CD14-positive monocyte (primary cell): ENCODE data around the gene FGD4. TPM values are rescaled to one million over a fixed set of nuclear protein-coding genes. Genes with fewer than 3 reads are reported as not detected.

Experiments used
- DNase-seq, 3 donors: peaks; one replicate each; pipeline ENCODE4 v3.0.0-alpha.2; 2011 to 2022
- H2AFZ ChIP-seq: 2 replicates; pipeline ENCODE4 v1.6.0; 2012; ENCODE audit warnings: mild to moderate bottlenecking, low read depth, low read length, inconsistent platforms; ENCODE audit not compliant: insufficient read depth, poor library complexity, severe bottlenecking
- H3K27ac ChIP-seq, 2 donors: 1 replicate in 1 of 2; 2 replicates in 1 of 2; pipeline ENCODE4 v1.5.1; 2012 to 2013; ENCODE audit warnings: low read length in 2 of 2, control low read depth in 1 of 2, inconsistent platforms in 1 of 2, low read depth in 1 of 2, mild to moderate bottlenecking in 1 of 2
- H3K27me3 ChIP-seq, 2 donors: one replicate each; pipeline versions ENCODE4 v1.6.0 to v1.6.1; 2011 to 2013; ENCODE audit warnings: low read length in 2 of 2; ENCODE audit not compliant: control insufficient read depth in 2 of 2, insufficient read depth in 2 of 2
- H3K36me3 ChIP-seq, 2 donors: replicated peaks in 1 of 2; 1 replicate in 1 of 2; 2 replicates in 1 of 2; pipeline versions ENCODE4 v1.5.1 to v1.6.1; 2012 to 2013; ENCODE audit warnings: low read length in 2 of 2, control low read depth in 1 of 2, inconsistent platforms in 1 of 2, mild to moderate bottlenecking in 1 of 2; ENCODE audit not compliant: insufficient read depth in 2 of 2, control insufficient read depth in 1 of 2
- H3K4me1 ChIP-seq, 2 donors: 1 replicate in 1 of 2; 2 replicates in 1 of 2; pipeline versions ENCODE4 v1.5.1 to v1.6.1; 2012 to 2013; ENCODE audit warnings: low read length in 2 of 2, control low read depth in 1 of 2, inconsistent platforms in 1 of 2, mild to moderate bottlenecking in 1 of 2, moderate library complexity in 1 of 2; ENCODE audit not compliant: insufficient read depth in 2 of 2, control insufficient read depth in 1 of 2
- H3K4me2 ChIP-seq: replicated peaks from 2 replicates; pipeline ENCODE3; 2012; ENCODE audit warnings: low read length, moderate library complexity, mild to moderate bottlenecking; ENCODE audit not compliant: poor library complexity, severe bottlenecking; ENCODE audit errors: extremely low read depth
- H3K4me3 ChIP-seq, 3 experiments: fragments of 200-600 bp in 1 of 3; sonication (generic) in 1 of 3; replicated peaks in 1 of 3; 1 replicate in 2 of 3; 2 replicates in 1 of 3; pipeline ENCODE4 v1.5.1; 2011 to 2013; ENCODE audit warnings: low read length in 3 of 3, mild to moderate bottlenecking in 3 of 3, control low read depth in 2 of 3, low read depth in 2 of 3, inconsistent platforms in 1 of 3, moderate library complexity in 1 of 3
- H3K79me2 ChIP-seq: 2 replicates; pipeline ENCODE4 v1.6.0; 2012; ENCODE audit warnings: mild to moderate bottlenecking, control low read depth, inconsistent platforms, low read length, moderate library complexity; ENCODE audit not compliant: insufficient read depth
- H3K9ac ChIP-seq: 2 replicates; pipeline ENCODE4 v1.6.0; 2017; ENCODE audit warnings: low read length, mild to moderate bottlenecking; ENCODE audit not compliant: insufficient read depth, poor library complexity, severe bottlenecking
- H3K9me3 ChIP-seq, 2 donors: replicated peaks in 1 of 2; 1 replicate in 1 of 2; 2 replicates in 1 of 2; pipeline versions ENCODE4 v1.5.1 to v1.6.1; 2012 to 2013; ENCODE audit warnings: low read length in 2 of 2, control low read depth in 1 of 2; ENCODE audit not compliant: control insufficient read depth in 1 of 2, insufficient read depth in 1 of 2
- H4K20me1 ChIP-seq: 2 replicates; pipeline ENCODE4 v1.6.0; 2012; ENCODE audit warnings: mild to moderate bottlenecking, low read length, control low read depth, moderate library complexity; ENCODE audit not compliant: insufficient read depth
- H3K27ac Mint-ChIP-seq, 7 donors: one replicate each; pipeline ENCODE4 v1.8.0; 2020; ENCODE audit warnings: mild to moderate bottlenecking in 7 of 7, mixed read lengths in 7 of 7, moderate library complexity in 6 of 7, inconsistent platforms in 2 of 7
- H3K27me3 Mint-ChIP-seq, 3 donors: one replicate each; pipeline ENCODE4 v1.8.0; 2021 to 2022; ENCODE audit warnings: low read depth in 3 of 3, mild to moderate bottlenecking in 3 of 3, mixed read lengths in 3 of 3, moderate library complexity in 3 of 3, inconsistent platforms in 1 of 3
- H3K36me3 Mint-ChIP-seq, 2 donors: one replicate each; pipeline ENCODE4 v1.8.0; 2020; ENCODE audit warnings: mixed read lengths in 2 of 2, inconsistent platforms in 1 of 2, mild to moderate bottlenecking in 1 of 2
- H3K4me1 Mint-ChIP-seq: one replicate; pipeline ENCODE4 v1.8.0; 2020; ENCODE audit warnings: mild to moderate bottlenecking, mixed read lengths
- H3K4me3 Mint-ChIP-seq, 2 donors: one replicate each; pipeline ENCODE4 v1.8.0; 2020; ENCODE audit warnings: mild to moderate bottlenecking in 2 of 2, mixed read lengths in 2 of 2, moderate library complexity in 1 of 2
- H3K9me3 Mint-ChIP-seq, 7 donors: one replicate each; pipeline ENCODE4 v1.8.0; 2020 to 2022; ENCODE audit warnings: mixed read lengths in 7 of 7, mild to moderate bottlenecking in 6 of 7, moderate library complexity in 6 of 7, inconsistent platforms in 2 of 7
- CTCF ChIP-seq: fragments of 200-600 bp; IDR thresholded peaks from one replicate; pipeline ENCODE4 v1.8.0; 2022; ENCODE audit warnings: antibody characterized with exemption, mild to moderate bottlenecking
- WGBS: methylation state at CpG from one replicate; pipeline ENCODE4 v1.1.5; 2013; ENCODE audit warnings: missing lambda C conversion rate; ENCODE audit not compliant: insufficient coverage; 5-methylcytosine and 5-hydroxymethylcytosine counted together
- intact Hi-C, 2 donors: fragments of 100-400 bp; cut with micrococcal nuclease; formaldehyde crosslinking; loops; one replicate each; pipeline versions ENCODE4 v1.15.0 to v1.15.1; 2023
- polyA plus RNA-seq, 3 donors: library from polyadenylated mRNA; depleted of rRNA in 1 of 3; unstranded in 2 of 3; stranded (reverse) in 1 of 3; fragments of 300-500 nt in 2 of 3; fragments of >200 nt in 1 of 3; fragmentation: Illumina TruSeq in 2 of 3; gene quantifications; 1 replicate in 2 of 3; 2 replicates in 1 of 3; pipeline ENCODE4 v1.2.3, GENCODE V29; 2012 to 2021

The FGD4 gene
- polyA plus RNA-seq, 3 donors, result 5.3 to 34.4 (median 6.0) TPM

- Mint-ChIP-seq H3K9me3 (no peaks in the 10 kb centered on the region), H3K4me1 (peaks cover 71% of the 10 kb centered on the region), H3K27me3 (no peaks in the 10 kb centered on the region), H3K4me3 (peak overlapping the region in 1 of 2 donors; percentile 42), H3K27ac (peak overlapping the region; percentile 40 to 84 (median 74)), H3K36me3 (peaks cover 26 to 30% of the 10 kb centered on the region in 2 donors)
- Histone ChIP-seq H3K36me3 (peaks cover 0 to 5% of the 10 kb centered on the region in 2 donors), H3K4me3 (peak overlapping the region in 1 of 3 experiments; percentile 1), H3K27ac (peak overlapping the region in 1 of 2 donors; percentile 62), H2AFZ (no peak overlapping the region), H4K20me1 (peaks cover 89% of the 10 kb centered on the region), H3K27me3 (no peaks in the 10 kb centered on the region), H3K9me3 (no peaks in the 10 kb centered on the region), H3K4me1 (peaks cover 54% of the 10 kb centered on the region in 2 donors), H3K79me2 (peaks cover 91% of the 10 kb centered on the region), H3K9ac (no peak overlapping the region), H3K4me2 (peak overlapping the region; percentile 32)
- DNase-seq, result no peak
- TF ChIP-seq CTCF, result no peak
- intact Hi-C loops, result no loop called here
- no CpG with 5 or more reads among the region's 3 CpGs for WGBS
Observed at GRCh38 chr12:32502693-32503502, 103.5 kb downstream of the FGD4 start.

GRCh38 chr12:32503730-32504129 is 104.4 kb downstream of the FGD4 start:
- WGBS, result no CpG with 5 or more reads among the region's 2 CpGs
- no peak overlapping the region for H3K4me3 ChIP-seq
- H3K27me3 Mint-ChIP-seq, result no peaks in the 10 kb centered on the region
- no peaks in the 10 kb centered on the region for H3K27me3 ChIP-seq
- H3K27ac ChIP-seq, result peak overlapping the region in 1 of 2 donors; percentile 62
- no peak for DNase-seq
- intact Hi-C loops, result no loop called here
- H3K9ac ChIP-seq, result no peak overlapping the region
- TF ChIP-seq CTCF, result no peak
- H3K4me3 Mint-ChIP-seq, result no peak overlapping the region
- H3K36me3 Mint-ChIP-seq, result peaks cover 28 to 30% of the 10 kb centered on the region in 2 donors
- H3K36me3 ChIP-seq, result peaks cover 0 to 8% of the 10 kb centered on the region in 2 donors
- no peak overlapping the region for H3K4me2 ChIP-seq
- peaks cover 52 to 59% of the 10 kb centered on the region in 2 donors for H3K4me1 ChIP-seq
- H3K27ac Mint-ChIP-seq, result no peak overlapping the region
- H2AFZ ChIP-seq, result no peak overlapping the region
- peaks cover 91% of the 10 kb centered on the region for H3K79me2 ChIP-seq
- peaks cover 89% of the 10 kb centered on the region for H4K20me1 ChIP-seq
- H3K9me3 ChIP-seq, result no peaks in the 10 kb centered on the region
- H3K9me3 Mint-ChIP-seq, result no peaks in the 10 kb centered on the region
- H3K4me1 Mint-ChIP-seq, result peaks cover 72% of the 10 kb centered on the region
